Mesenchymal stem cell (in vitro differentiated cells and primary cell): Measurements from ENCODE around the gene LDLRAD3.

Experiments
- DNase-seq: peaks from one replicate; pipeline ENCODE4 v3.0.0-alpha.2; 2013
- H2AFZ ChIP-seq: one replicate; pipeline ENCODE4 v1.6.1; 2013; ENCODE audit warnings: low read depth, mild to moderate bottlenecking, control low read depth, inconsistent platforms, low read length, moderate library complexity
- H2AK5ac ChIP-seq: 2 replicates; pipeline ENCODE4 v1.6.1; 2013; ENCODE audit warnings: low read length, moderate library complexity, mild to moderate bottlenecking, inconsistent platforms; ENCODE audit not compliant: severe bottlenecking
- H2BK120ac ChIP-seq: one replicate; pipeline ENCODE4 v1.6.1; 2013; ENCODE audit warnings: low read depth, mild to moderate bottlenecking, inconsistent platforms, low read length, moderate library complexity
- H2BK12ac ChIP-seq, 2 experiments: one replicate each; pipeline ENCODE4 v1.6.1; 2013; ENCODE audit warnings: inconsistent platforms in 2 of 2, low read length in 2 of 2, mild to moderate bottlenecking in 2 of 2, moderate library complexity in 2 of 2, control low read depth in 1 of 2
- H2BK15ac ChIP-seq: one replicate; pipeline ENCODE4 v1.6.1; 2013; ENCODE audit warnings: mild to moderate bottlenecking, low read depth, inconsistent platforms; ENCODE audit not compliant: poor library complexity, severe bottlenecking
- H2BK5ac ChIP-seq: 2 replicates; pipeline ENCODE4 v1.6.1; 2013; ENCODE audit warnings: low read depth, mild to moderate bottlenecking, low read length, control low read depth, inconsistent platforms; ENCODE audit not compliant: poor library complexity, severe bottlenecking
- H3K14ac ChIP-seq, 2 experiments: one replicate each; pipeline ENCODE4 v1.6.1; 2013; ENCODE audit warnings: inconsistent platforms in 2 of 2, low read length in 2 of 2, control low read depth in 1 of 2, mild to moderate bottlenecking in 1 of 2, moderate library complexity in 1 of 2
- H3K18ac ChIP-seq, 2 experiments: one replicate each; pipeline ENCODE4 v1.6.1; 2013; ENCODE audit warnings: inconsistent platforms in 2 of 2, low read length in 2 of 2, control low read depth in 1 of 2, low read depth in 1 of 2, mild to moderate bottlenecking in 1 of 2
- H3K23ac ChIP-seq, 2 experiments: one replicate each; pipeline ENCODE4 v1.6.1; 2013; ENCODE audit warnings: inconsistent platforms in 2 of 2, low read length in 2 of 2, mild to moderate bottlenecking in 2 of 2, moderate library complexity in 2 of 2, control low read depth in 1 of 2
- H3K27ac ChIP-seq: 2 replicates; pipeline ENCODE4 v1.5.1; 2013; ENCODE audit warnings: mild to moderate bottlenecking, moderate library complexity, low read length, control low read depth, inconsistent platforms; ENCODE audit not compliant: poor library complexity, severe bottlenecking
- H3K27me3 ChIP-seq, 2 experiments: 2 replicates each; pipeline versions ENCODE4 v1.6.1 to v1.7.0; 2013; ENCODE audit warnings: low read length in 2 of 2, mild to moderate bottlenecking in 2 of 2, moderate library complexity in 2 of 2, control low read depth in 1 of 2, inconsistent platforms in 1 of 2; ENCODE audit not compliant: control insufficient read depth in 1 of 2, insufficient read depth in 1 of 2
- H3K36me3 ChIP-seq, 2 experiments: 2 replicates each; pipeline versions ENCODE4 v1.6.1 to v1.7.0; 2013; ENCODE audit warnings: low read length in 2 of 2, control low read depth in 1 of 2, inconsistent platforms in 1 of 2, low read depth in 1 of 2, mild to moderate bottlenecking in 1 of 2; ENCODE audit not compliant: insufficient read depth in 2 of 2, control insufficient read depth in 1 of 2
- H3K4ac ChIP-seq, 2 experiments: one replicate each; pipeline ENCODE4 v1.6.1; 2013; ENCODE audit warnings: inconsistent platforms in 2 of 2, low read length in 2 of 2, mild to moderate bottlenecking in 2 of 2, moderate library complexity in 2 of 2, control low read depth in 1 of 2, low read depth in 1 of 2
- H3K4me1 ChIP-seq: 2 replicates; pipeline ENCODE4 v1.6.1; 2013; ENCODE audit warnings: low read depth, low read length, control low read depth; ENCODE audit not compliant: control insufficient read depth, insufficient read depth
- H3K4me2 ChIP-seq: 2 replicates; pipeline ENCODE4 v1.6.1; 2013; ENCODE audit warnings: low read length, mild to moderate bottlenecking, inconsistent platforms; ENCODE audit not compliant: poor library complexity, severe bottlenecking
- H3K4me3 ChIP-seq, 2 experiments: 2 replicates each; pipeline versions ENCODE4 v1.5.1 to v1.7.0; 2013; ENCODE audit warnings: low read length in 2 of 2, mild to moderate bottlenecking in 2 of 2, control low read depth in 1 of 2, low read depth in 1 of 2; ENCODE audit not compliant: insufficient read depth in 1 of 2
- H3K79me1 ChIP-seq: replicated peaks from 2 replicates; pipeline ENCODE4 v1.6.1; 2013; ENCODE audit warnings: mild to moderate bottlenecking, control low read depth, low read length, inconsistent platforms; ENCODE audit not compliant: poor library complexity, severe bottlenecking
- H3K9ac ChIP-seq: 2 replicates; pipeline ENCODE4 v1.7.0; 2013; ENCODE audit warnings: mild to moderate bottlenecking, low read length, moderate library complexity
- H3K9me3 ChIP-seq: 2 replicates; pipeline ENCODE4 v1.7.0; 2013; ENCODE audit warnings: mild to moderate bottlenecking, low read length; ENCODE audit not compliant: control insufficient read depth
- H4K8ac ChIP-seq: one replicate; pipeline ENCODE4 v1.6.1; 2013; ENCODE audit warnings: inconsistent platforms, mild to moderate bottlenecking, low read length, moderate library complexity
- H4K91ac ChIP-seq: one replicate; pipeline ENCODE4 v1.6.1; 2013; ENCODE audit warnings: mild to moderate bottlenecking, low read length, inconsistent platforms
- WGBS: methylation state at CpG from one replicate; pipeline ENCODE4 v1.1.7; 2013; ENCODE audit warnings: mixed read lengths; 5-methylcytosine and 5-hydroxymethylcytosine counted together

The LDLRAD3 gene

GRCh38 chr11:36214480-36214879 lies 270.6 kb downstream of the LDLRAD3 start:
- WGBS: 85% methylated on average over 3 of the region's 3 CpGs
- H3K14ac ChIP-seq: no peak overlapping the region

GRCh38 chr11:36214976-36215692 lies 271.3 kb downstream of the LDLRAD3 start:
- WGBS: 87% methylated on average over 13 of the region's 13 CpGs
- no peak overlapping the region for H2AK5ac ChIP-seq
- H3K18ac ChIP-seq: no peak overlapping the region
- no peak overlapping the region for H3K9ac ChIP-seq
- no peak overlapping the region for H4K8ac ChIP-seq
- no peak overlapping the region for H2BK12ac ChIP-seq
- H3K36me3 ChIP-seq: no peaks in the 10 kb centered on the region
- no peak overlapping the region for H2AFZ ChIP-seq
- H3K4me2 ChIP-seq: no peak overlapping the region
- no peaks in the 10 kb centered on the region for H3K27me3 ChIP-seq
- no peaks in the 10 kb centered on the region for H3K79me1 ChIP-seq
- H3K9me3 ChIP-seq: peaks cover 4% of the 10 kb centered on the region
- DNase-seq: no peak
- H3K4ac ChIP-seq: no peak overlapping the region
- H3K4me3 ChIP-seq: no peak overlapping the region
- no peak overlapping the region for H4K91ac ChIP-seq
- no peak overlapping the region for H3K23ac ChIP-seq
- H2BK120ac ChIP-seq: no peak overlapping the region
- no peak overlapping the region for H3K27ac ChIP-seq
- H3K14ac ChIP-seq: no peak overlapping the region
- no peaks in the 10 kb centered on the region for H3K4me1 ChIP-seq
- H2BK15ac ChIP-seq: no peak overlapping the region
- H2BK5ac ChIP-seq: no peak overlapping the region

More at GRCh38 chr11:36214480-36214879, 270.6 kb downstream of the LDLRAD3 start:
- Histone ChIP-seq H4K91ac (no peak overlapping the region), H3K79me1 (no peaks in the 10 kb centered on the region), H3K9ac (no peak overlapping the region), H4K8ac (no peak overlapping the region), H2AFZ (no peak overlapping the region), H3K4ac (no peak overlapping the region), H3K4me2 (no peak overlapping the region), H2BK12ac (no peak overlapping the region), H3K18ac (no peak overlapping the region), H2BK5ac (no peak overlapping the region), H2AK5ac (no peak overlapping the region), H3K4me1 (no peaks in the 10 kb centered on the region), H3K23ac (no peak overlapping the region), H3K4me3 (no peak overlapping the region), H3K27me3 (no peaks in the 10 kb centered on the region), H3K27ac (no peak overlapping the region), H3K9me3 (no peaks in the 10 kb centered on the region), H3K36me3 (no peaks in the 10 kb centered on the region), H2BK15ac (no peak overlapping the region), H2BK120ac (no peak overlapping the region)
- DNase-seq: no peak

GRCh38 chr11:36215693-36216060 lies 271.8 kb downstream of the LDLRAD3 start:
- H2BK120ac ChIP-seq: no peak overlapping the region
- DNase-seq: no peak
- no peak overlapping the region for H3K14ac ChIP-seq
- peaks cover 9% of the 10 kb centered on the region for H3K9me3 ChIP-seq
- H3K27ac ChIP-seq: no peak overlapping the region
- no peak overlapping the region for H2BK5ac ChIP-seq
- H2BK12ac ChIP-seq: no peak overlapping the region
- H2BK15ac ChIP-seq: no peak overlapping the region
- H3K23ac ChIP-seq: no peak overlapping the region
- H3K4me3 ChIP-seq: no peak overlapping the region
- H2AFZ ChIP-seq: no peak overlapping the region
- H3K18ac ChIP-seq: no peak overlapping the region
- H4K8ac ChIP-seq: no peak overlapping the region
- no peaks in the 10 kb centered on the region for H3K79me1 ChIP-seq
- no peak overlapping the region for H2AK5ac ChIP-seq
- H3K4me1 ChIP-seq: no peaks in the 10 kb centered on the region
- no peaks in the 10 kb centered on the region for H3K36me3 ChIP-seq
- no peaks in the 10 kb centered on the region for H3K27me3 ChIP-seq
- no peak overlapping the region for H4K91ac ChIP-seq
- no peak overlapping the region for H3K4ac ChIP-seq
- no peak overlapping the region for H3K4me2 ChIP-seq
- H3K9ac ChIP-seq: no peak overlapping the region
- WGBS: 57% methylated on average over 7 of the region's 7 CpGs

GRCh38 chr11:36216061-36216615 lies 272.3 kb downstream of the LDLRAD3 start:
- Histone ChIP-seq H4K8ac (no peak overlapping the region), H3K14ac (no peak overlapping the region), H3K4ac (no peak overlapping the region), H4K91ac (no peak overlapping the region), H2BK15ac (no peak overlapping the region), H3K9me3 (peaks cover 9% of the 10 kb centered on the region), H3K4me1 (no peaks in the 10 kb centered on the region), H3K36me3 (no peaks in the 10 kb centered on the region), H2BK120ac (no peak overlapping the region), H3K4me3 (no peak overlapping the region), H3K23ac (no peak overlapping the region), H3K9ac (no peak overlapping the region), H2AK5ac (no peak overlapping the region), H2BK12ac (no peak overlapping the region), H3K4me2 (no peak overlapping the region), H3K79me1 (no peaks in the 10 kb centered on the region), H3K27ac (no peak overlapping the region), H2AFZ (no peak overlapping the region), H2BK5ac (no peak overlapping the region), H3K18ac (no peak overlapping the region), H3K27me3 (no peaks in the 10 kb centered on the region)
- no peak for DNase-seq
- WGBS: 92% methylated on average over 2 of the region's 3 CpGs
